HK-2 (cell line): Measurements from ENCODE around the gene H2BK1.

Experiments
- DNase-seq: peaks from one replicate; pipeline ENCODE4 v3.0.0-alpha.2; 2018; ENCODE audit not compliant: unreplicated experiment

Gene H2BK1

DNA sequence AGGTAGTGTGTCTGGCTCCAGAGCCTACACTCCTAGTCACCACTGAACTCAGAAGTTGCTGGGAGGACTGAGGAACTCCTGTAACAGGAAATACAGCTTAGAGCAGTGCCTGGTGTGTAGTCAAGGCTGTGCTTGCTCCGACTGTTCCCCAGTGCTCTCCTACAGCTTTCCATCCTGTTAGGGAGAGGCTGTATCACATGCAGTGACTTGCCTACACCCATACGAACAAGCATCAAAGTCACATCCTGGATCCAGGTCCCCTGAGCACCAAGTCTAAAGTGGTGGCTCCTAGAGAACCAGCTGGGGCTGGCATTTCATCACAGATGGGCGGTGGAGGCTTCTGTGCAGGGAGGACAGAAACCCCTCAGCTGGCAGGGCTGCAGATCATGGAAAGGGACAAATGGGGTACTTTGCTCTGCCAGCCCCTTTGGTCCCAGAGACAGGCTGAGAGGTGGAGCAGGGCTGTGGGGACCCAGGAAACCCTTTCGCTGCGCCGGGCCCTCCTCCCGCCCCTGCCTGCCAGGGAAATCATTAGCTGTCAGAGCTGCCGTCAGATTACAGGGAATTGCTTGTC, 30.9 kb downstream of the H2BK1 start:
- DNase-seq: no peak

DNA sequence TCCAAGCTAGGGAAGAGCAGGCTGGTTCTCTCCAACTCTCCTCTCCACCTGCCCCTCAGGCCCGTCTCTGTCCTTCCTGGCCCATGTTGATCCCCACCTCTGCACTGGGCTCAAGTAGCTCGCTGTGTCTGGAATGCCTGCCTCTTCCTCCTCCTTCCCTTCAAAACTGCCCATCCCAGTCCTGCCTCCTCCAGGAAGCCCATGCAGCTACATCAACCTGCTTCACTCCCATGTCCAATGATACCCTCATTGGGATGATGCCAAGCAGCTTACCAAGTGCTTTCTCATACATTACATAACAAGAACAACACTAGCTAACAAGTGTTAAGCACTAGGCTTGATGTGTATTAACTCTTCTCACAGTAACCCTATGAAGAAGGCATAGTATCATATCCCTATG, 31.5 kb downstream of the H2BK1 start:
- no peak for DNase-seq

DNA sequence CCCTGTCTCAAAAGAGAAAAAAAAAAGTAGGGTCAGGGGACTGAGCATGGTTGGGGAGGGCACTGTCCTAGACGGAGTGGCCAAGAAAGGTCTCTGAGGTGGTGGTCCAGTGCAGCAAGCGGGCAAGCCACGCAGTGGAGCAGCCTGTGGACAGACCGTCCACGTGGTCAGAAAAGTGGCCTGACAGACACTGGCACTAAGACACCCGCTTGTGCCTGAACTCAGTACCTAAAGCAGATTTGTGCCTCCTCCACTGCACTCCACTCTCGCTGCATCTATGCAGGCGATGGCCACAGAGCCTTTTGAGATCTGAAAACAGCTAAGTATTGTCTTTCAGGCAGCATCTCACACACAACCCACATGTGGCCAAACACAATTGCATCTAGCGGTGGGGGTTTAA, 32.1 kb downstream of the H2BK1 start:
- no peak for DNase-seq

DNA sequence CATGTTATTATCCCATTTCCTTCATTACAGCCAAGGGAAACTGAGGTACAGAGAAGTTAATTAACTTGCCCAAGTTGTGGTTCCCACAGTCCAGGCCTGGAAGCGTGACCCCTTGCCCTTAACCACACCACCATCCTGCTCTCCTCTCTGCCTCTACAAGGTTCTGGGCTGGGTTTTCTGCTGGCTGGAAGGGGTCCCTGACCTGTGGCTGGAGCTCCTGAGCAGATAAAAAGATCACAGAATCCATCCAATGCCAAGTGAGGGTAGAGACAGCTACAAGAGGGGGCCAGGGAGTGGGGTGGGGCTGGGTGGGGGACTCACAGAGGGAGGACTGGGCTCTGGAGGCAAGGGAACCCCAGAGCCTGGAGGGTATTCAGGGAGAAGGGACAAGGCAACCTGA, 33.0 kb downstream of the H2BK1 start:
- no peak for DNase-seq

DNA sequence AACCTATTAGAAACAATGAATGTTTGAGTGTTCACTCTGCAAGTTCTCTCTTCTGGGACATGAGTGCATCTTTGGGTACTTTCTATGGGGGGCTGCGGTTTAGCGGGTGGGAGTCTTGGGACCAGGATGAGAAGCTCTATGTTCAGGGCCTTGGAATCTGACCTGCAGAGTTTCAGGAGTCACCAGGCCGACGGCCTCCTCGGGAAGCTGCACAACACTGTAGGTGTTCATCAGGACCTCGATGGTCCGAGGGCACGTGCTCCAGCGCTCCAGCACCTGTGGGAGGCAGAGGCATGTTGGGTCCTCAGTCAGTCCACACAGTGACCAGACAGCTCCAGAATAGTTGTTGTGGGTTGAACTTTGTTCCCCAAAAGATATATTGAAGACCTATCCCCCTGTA, 33.9 kb downstream of the H2BK1 start:
- DNase-seq: no peak

DNA sequence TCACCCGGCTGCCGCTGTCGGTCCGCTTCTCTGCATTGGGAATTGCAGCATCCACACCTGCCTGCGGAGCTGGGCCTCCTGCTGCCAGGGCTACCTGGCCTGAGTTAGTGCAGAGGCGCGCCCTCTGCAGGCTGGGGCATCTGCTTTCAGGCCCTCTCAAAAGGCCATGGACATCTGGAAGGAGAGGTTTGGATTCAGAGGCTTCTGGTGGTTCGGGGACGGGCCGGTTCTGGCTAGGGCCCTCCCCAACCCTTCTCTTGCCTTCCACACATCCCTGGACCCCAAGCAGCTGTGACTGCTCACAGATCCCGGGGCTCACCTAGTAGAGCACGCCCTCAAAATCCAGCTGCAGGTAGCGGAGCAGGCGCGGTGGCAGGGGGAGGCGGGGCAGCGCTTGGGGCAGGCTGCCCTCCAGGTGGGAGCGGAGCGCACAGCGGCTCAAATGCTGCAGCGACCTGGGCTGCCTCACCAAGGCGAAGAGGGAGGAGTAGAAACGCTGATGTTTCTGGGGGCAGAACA, 34.4 kb downstream of the H2BK1 start:
- no peak for DNase-seq

DNA sequence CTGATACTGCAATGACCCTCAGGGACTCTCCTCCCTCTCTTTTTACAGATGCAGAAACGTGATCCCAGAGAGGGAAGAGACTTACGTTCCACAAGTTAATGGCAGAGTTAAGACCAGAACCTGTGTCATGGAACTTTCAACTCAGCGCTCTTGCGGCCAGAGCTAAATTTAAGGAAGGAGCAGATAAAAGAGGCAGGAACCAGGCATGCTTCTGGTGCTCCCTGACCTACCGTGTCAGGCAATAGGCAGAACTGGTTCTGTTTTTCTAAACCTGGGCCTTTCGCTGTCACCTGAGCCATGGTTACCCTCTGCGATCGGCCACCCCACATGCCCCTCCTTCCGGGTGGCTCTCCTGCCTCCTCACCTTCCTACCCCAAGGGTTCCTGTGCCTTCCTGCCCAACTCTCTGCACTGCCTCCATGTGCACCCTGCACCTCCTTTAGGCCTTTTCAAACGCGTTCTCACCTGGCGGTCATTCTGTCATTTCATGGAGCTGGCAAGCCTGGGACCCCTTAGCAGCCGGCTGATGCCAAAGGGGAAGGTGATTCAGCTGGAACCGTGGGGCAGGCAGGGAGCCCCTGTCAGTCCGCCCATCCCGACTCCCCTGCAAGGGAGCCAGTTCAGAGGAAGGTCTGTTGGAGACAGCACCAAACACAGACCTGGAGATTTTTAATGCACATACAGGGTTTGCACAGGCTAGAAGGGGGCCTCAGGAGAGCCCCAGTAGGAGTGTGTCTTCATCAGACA, 35.1 kb downstream of the H2BK1 start:
- DNase-seq: no peak

DNA sequence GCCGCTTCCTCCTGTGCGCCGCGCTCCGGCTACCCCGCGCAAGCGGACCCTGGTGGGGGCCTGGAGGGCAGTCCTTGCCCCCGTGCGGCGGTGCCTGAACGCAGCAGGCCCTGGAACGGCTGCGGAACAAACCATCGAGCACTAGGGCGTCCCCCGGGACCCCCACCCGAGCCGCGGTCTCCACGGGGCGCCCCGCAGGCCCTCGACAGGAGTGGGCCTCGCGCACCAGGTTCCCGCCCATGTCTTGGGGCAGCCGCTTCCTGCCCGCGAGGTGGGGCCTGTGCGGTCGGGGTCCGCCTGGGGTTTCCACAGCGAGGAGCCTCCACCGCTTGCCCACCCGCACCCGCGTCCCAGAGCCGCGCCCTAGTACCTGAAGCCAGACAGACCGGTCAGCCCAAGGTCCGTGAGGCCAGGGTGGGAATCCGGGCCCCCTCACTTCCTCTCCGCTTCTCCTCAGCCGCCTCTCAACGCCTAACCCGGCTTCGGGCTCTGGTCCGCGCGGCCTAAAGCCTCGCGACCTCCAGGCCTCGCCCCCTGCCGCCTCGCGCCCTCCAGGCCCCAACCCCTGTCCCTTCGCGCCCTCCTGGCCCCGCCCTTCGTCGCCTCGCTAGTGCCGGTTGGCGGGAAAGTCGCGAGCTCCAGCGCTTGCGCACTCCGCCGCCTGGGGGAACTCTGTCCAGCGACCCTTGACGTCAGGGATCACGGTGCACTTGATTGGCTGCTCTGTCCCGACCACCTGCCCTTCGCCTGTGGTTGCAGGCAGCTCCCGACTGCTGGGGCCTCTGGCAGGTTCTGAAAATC, 35.8 kb downstream of the H2BK1 start:
- no peak for DNase-seq

DNA sequence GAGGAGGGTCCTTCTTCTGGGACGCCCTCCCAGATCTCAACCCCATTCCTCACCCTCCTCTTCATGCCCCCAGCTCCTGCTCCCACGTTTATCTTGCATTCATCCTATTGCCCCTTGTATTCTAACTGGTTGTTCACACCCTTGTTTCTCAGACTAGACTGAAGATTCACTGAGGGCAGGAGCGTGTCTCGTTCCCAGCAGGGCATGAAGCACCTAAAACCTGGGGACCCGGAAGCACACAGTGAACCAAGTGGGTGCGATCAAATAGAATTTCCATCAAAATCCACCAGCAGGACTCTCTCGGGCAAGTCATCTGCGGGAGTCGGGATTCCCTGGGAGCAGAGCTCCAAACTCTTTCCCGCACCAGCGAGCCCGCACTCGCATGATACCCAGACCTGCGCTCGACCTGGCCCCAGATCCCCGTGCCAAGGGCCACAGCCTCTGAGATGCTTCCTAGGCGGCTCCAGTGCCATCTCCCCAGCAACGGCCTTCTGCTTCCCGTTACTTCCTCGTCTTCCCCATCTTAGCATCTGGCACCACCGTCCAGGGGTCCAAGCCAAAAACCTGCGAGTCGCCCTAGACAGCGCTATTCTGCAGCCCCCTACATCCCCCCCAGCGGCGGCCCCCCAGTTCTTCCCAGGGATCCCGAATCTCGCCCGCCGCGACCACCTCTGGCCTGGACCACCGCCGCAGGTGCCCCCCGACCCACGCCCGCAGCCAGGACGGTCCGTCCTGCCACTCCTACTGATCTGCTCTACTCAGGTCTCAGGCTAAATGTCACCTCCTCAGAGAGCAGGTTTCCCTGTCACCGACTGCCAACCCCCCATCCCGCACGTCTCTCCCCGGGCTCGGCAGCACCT, 36.7 kb downstream of the H2BK1 start:
- no peak for DNase-seq

DNA sequence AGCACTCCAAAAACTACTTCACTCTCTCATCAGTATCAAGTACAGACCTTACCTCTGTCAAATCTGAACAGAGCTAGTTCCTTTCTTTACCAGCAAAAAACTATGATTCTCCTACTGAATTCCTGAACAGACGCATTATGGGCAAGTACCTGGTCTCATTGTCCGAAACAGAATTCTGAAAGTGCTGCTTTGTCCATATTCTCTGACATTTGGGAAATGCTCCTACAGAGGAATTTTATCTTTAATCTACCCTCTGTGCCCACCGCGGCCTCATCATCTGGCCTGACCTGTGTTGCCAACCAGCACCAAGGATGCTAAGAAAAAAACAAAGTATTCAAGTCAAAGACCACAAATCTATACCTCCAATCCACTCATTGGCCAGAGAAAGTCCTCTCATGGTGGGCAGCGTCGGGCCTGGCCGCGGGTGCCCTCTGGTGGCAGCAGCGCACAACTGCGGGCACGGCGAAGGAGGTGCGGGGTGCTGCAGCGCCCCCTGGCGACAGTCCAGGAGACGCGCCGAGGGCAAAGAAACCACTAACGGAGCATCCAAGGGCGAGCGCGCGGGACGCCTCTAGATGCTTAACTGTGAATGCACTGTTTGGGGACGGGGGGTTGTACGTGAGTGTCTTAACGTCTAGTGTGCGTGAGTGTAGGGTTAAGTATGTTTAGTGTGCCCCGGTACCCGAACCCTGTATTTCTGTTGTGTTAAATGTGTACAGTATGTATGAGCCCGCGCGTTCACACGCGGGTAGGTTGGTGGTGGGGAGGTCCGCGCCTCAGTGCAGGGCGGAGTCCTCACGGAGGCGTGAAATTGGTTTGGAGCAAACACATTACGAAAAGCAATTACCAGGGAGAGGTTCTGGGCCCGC, 37.8 kb downstream of the H2BK1 start:
- peak; percentile 88 for DNase-seq

DNA sequence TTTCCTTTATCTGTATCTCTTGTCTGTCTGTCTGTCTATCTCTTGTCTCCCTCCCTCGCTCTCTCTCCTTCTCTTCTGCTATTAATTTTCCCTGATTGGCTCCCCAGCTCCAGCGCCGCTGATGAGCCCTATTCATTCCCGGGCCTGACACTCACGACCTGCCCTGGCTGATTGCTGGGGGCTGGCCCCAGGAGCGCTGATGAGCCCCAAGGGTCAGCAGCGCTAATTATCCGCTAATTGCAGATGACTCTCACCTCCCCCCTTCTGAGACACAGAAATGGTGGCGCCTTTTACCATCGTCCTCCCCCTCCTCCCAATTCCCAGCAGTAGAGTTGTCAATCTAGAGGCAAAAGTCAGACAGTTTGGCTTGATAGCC, 41.5 kb downstream of the H2BK1 start:
- no peak for DNase-seq

DNA sequence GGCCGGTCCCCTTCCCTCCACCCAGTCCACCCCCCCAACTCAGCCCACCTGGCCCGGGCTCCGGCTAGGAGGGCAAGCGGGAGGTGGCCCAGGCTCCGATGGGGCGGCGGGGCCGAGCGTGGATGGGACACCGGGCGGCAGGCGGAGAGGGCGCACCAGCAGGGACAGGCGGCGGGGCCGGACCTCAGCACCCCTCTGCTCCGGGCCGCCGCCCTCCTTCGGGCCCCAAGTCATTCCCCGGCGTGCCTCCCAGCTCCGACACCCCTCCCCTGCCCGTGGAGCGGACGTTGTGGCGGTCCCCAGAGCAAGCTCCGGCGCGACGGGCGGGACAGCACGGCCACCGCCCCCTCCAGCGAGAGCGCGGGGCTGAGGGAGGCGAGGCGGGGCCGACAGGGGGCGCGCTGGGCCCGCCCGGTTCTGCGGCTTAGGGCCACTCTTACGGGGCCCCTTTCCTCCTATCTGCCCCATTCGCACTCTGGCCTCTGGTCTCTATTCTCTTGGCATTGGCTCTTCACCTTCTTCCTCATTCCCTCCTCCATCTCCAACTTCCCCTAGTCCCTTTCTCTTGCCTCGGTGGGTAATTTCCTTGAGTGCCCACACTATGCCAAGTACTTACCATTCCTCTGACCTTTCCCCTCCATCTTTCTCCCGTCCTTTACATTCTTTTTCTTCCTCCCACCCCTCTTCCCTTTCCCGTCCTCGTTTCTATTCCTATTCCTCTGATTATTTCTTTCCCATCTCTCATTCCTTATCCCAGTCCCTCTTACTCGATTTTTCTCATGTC, 42.1 kb downstream of the H2BK1 start:
- DNase-seq: no peak

DNA sequence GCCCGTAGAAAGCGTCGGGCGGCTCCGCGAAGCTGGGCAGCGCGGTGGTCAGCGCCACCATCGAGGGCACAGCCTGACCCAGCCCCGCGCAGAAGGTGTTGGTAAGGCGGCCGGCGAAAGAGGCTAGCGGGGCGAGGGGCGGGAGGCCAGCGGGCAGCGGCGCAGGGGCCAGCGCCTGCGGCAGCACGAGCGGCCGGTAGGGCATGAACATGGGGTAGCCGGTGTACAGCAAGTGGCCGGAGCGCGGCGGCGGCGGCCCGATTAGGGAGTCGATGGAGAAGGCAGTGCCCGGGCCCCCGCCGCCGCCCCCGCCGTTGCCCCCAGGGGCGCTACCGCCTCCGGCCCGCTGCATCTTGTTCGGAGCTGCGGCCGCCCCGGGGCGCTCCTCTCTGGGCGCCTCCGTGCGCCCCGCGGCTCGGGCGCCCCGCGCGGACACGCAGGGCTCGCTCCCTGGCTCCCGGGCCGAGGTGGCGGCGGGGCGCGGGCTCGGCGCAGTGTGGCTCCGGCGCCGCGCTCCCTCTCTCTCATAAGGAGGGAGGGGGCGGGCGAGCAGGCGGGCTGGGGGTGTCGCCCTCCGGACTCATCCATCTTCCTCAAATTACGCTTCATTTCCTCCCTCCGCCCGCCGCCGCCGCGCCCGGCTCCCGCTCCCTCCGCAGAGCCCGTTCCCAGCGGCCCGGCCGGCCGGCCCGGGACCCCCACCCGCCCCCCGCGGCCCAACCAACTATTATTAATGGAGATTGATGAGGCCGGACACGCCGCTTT, 42.9 kb downstream of the H2BK1 start, which contains the start of gene GBX1:
TSS of gene GBX1 (minus strand) at position 498 of the 765 bp plus-strand sequence. CDS start at position 352, 146 bp downstream.
- DNase-seq: no peak

DNA sequence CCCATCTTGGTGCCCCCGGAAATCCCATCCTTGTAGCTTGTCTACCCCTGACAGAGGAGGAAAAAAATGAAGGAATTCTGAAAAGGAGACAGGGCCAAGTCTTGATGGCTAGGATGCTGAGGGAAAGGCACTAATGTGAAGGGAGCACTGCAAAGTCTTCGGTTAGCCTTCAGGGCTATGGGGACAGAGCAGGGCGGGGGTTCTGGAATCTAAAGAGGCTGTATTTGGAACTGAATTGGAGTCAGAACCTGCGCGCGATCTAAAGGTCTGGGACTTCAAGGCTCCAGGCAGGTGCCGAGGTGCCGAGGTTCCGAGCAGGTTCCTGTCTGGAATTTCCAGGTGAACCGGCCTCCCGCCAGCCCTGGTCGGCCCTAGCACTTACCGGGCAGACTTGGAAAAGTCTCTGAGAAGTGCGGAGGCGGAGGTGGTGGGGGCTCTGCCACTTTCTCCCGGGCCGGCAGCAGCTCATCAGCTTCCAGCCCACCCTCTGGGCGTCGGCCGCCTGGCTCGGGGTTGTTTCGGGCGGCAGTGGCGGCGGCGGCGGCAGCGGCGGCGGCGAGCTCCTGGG, 43.6 kb downstream of the H2BK1 start:
- DNase-seq: no peak

DNA sequence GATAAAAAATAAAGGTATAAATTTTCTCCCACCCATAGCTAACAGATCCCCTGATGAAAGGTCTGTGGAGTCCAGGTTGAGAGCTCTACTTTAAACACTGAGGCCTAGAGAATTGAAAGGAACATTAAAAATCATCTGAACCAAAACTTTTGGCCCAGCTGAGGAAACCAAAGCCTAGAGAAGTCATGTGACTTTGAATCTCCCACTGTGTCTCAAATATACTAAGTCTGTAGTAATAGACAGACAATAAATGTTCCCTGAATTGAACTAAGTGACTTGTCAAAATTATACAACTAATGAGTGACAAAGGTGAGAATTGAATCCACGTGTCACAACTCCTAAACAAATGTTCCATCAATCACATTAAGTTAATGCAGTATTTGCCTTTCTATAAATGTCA, 48.5 kb downstream of the H2BK1 start:
- DNase-seq: no peak
